ENCODE measurements around the gene SELENOV.

SELENOV gene

DNA sequence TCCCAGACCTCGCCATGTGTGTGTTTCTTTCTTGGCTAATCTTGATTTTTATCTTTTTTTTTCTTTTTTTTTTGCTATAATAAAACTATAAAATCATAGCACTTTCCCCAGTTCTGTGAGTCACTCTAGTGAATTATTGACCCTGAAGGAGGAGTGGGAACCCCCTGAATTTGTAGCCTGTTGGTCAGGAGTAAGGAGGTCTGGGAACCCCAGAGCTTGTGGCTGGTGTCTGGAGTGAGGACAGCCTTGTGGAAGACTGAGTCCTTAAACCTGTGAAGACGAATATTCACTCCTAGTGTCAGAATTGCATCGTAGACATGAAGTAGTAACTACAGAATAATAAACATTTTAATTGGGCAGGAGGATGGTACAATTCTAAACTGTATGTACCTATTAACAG, 10.3 kb downstream of the SELENOV start:
- DNase-seq, result no peak

DNA sequence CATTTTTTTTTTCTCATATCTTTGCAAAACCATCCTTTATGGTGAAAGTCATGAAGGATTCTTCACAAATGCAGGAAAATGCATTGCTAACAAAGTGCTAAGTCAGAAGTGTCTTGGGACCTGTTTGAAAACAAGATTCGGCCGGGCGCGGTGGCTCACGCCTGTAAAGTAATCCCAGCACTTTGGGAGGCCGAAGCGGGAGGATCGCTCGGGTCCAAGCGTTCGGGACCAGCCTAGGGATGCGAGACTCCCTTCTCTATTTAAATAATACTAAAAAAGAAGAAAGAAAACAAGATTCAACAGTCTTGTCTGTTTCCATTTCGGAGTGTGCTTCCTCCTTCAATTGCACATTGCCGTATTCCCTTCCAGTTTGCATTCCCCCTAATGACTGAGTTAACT, 16.9 kb downstream of the SELENOV start:
- no peak for DNase-seq

- peak; percentile 98 for DNase-seq
Measured at GRCh38 chr19:39532233-39533002, 17.5 kb downstream of the SELENOV start, which contains the start of gene EID2B. TSS of gene EID2B (minus strand) at chr19:39532852. CDS start at chr19:39532802, 50 bp downstream.

- DNase-seq, result no peak
Measured at GRCh38 chr19:39533003-39533512, 18.1 kb downstream of the SELENOV start.

GRCh38 chr19:39533791-39534190, 18.9 kb downstream of the SELENOV start:
- DNase-seq, result no peak

DNA sequence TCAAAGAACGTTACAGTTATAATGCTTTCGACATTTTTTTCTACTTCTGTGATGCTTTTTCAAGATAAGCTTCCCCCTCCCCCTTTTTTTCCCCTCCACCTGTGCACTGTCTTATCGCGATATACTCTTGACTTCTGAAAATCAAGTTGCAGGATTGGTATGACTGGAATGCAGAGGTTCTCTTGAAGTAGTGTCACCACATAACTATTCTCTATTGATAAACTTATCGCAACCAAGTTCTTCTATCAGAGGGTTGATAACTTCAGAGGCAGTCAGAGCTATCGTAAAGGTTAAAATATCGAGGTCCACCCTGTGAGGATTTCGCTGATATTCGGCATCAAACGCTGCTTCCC, 24.2 kb downstream of the SELENOV start:
- DNase-seq, result no peak

DNA sequence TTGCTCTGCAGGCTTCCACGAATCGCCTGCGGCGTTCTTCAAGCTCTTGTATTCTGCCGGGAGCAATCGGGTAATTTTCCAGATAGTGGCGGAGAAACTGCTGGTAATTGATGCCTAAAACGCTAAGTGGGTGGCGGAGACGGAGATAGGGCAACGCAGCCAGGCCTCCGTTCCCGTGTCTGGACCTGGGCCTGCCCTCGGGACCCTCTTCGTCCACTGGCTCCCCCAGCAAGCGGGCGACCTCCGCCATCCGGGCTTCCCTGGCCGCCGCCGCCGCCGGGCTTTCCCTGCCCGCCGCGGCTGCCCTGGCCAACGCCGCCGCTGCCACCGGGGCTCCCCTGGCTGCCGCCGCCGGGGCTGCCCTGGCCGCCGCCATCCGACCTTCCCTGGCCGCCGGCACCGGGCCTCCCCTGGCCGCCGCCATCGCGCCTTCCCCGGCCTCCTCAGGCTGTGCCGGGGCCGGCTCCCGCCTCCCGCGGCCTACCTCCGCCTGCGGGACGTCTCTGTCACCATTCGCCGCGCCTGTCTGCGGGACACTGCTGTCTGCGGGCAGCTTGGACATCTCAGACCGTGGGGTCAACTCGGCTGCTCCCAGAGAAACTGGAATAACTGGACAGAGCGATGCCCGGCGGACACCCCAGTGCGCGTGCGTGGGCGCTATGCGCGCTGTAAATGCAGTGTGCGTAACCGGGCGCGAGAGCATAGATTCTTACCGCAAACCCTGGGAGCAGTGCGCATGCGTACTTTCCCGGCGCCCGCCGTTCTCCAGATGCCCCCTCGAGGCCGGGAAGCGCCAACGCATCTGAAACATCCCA, 24.8 kb downstream of the SELENOV start, which contains the start of gene EID2:
Gene EID2, minus strand, starts transcription at position 644 of the 815 bp plus-strand sequence. Its CDS starts 82 bp downstream, at position 562.
- peak; percentile 98 for DNase-seq

GRCh38 chr19:39540333-39540673, 25.4 kb downstream of the SELENOV start:
- no peak for DNase-seq

- no peak for DNase-seq
Measured at GRCh38 chr19:39542206-39542605, 27.3 kb downstream of the SELENOV start.

- no peak for DNase-seq
Measured at GRCh38 chr19:39543477-39543857, 28.5 kb downstream of the SELENOV start.

DNA sequence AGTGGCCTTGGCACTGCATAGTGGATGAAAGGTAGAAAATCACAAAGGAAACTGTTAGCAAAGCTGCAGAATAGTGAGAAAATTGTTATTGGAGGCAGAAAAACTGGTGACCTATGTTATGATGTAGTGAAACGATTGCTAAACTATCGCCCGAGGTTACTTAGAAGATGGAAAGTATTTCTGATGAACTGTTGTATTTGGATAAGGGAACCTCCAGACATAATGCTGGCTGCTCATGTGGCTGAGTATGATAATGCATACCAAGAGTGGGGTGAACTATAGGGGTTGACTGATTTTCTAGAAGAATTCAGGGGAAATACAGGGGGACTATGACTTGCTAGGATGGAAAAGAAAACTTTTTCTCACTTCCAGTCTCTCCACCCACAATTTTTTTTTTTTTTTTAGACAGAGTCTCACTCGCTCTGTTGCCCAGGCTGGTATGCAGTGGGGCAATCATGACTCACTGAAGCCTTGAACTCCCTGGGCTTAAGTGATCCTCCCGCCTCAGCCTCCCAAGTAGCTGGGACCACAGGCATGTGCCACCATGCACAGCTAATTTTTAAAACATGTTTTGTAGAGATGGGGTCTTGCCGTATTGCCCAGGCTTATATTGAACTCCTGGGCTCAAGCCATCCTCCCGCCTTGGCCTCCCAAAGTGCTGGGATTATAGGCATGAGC, 29.4 kb downstream of the SELENOV start:
- no peak for DNase-seq

DNA sequence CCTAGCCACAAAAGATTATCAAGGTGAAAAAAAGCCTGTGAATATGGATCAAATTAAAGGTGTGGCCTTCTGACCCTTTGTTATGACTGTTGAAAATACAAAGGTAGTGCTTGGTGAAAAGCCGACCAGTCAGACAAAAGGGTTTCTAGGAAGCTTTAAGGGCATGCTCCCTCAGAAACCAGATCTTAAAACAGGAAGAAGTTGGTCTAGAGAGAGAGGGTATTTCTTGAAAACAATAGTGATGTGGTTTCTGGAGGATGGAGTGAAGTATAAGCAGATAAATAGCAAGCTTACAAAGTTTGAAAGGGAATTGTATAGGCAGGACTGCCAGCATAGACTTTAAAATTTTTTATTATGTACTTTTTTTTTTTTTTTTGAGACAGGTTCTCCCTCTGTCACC, 30.0 kb downstream of the SELENOV start:
- no peak for DNase-seq

GRCh38 chr19:39546599-39546998, 31.7 kb downstream of the SELENOV start:
- no peak for DNase-seq

GRCh38 chr19:39550197-39550596, 35.3 kb downstream of the SELENOV start:
- no peak for DNase-seq

- DNase-seq, result no peak
Measured at GRCh38 chr19:39553082-39553652, 38.2 kb downstream of the SELENOV start.

GRCh38 chr19:39554701-39555311, 39.9 kb downstream of the SELENOV start:
- DNase-seq, result no peak

- DNase-seq, result no peak
Measured at GRCh38 chr19:39555883-39556282, 40.9 kb downstream of the SELENOV start.

- DNase-seq, result no peak
Measured at GRCh38 chr19:39557811-39558623, 43.1 kb downstream of the SELENOV start.

DNA sequence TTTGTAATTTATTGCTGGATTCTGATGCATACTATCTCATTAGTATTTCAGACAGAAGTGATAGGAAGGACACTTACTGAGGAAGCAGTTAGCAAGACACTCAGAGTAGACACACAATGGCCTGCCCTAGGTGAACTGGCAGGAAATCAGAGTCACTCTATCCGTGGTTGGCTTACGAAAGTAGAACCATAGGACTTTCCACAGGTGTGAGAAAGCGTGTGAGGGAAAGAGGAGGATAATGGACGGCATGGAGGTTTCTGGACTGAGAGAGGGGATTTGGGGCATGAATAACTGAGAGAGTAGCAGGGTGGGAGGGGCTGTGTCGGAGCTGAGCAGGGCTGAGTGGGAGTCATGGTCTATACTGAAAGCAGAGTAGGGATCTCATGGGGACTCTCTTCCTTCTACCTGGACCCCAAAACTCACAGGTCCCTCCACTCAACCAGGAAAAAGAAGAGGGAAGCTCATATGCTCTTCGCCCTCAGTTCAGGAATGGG, 43.7 kb downstream of the SELENOV start:
- DNase-seq, result no peak

DNA sequence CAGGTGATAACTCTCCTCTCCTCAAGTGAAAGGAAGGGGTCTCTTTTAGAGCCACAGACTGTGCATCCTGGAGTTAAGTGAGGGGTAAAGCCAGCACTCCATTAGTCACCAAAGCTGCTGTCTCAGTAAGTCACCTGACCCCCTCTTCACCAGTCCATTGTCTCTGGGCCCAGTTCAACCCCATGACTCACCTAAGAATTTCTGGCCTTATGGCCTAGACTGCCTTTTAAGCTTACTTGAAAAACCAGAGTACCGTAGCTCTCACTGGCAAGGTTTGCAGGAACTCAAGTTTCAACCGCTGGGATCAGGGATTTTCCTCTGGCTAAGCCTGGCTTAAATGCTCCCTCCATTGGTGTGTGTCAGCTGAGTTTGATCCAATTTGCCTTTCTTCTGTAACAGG, 48.5 kb downstream of the SELENOV start:
- no peak for DNase-seq

- no peak for DNase-seq
Measured at GRCh38 chr19:39566064-39566463, 51.1 kb downstream of the SELENOV start.

Measured in femur (tissue), 1 donor.